SH-SY5Y (cell line): Measurements from ENCODE around the gene ZCCHC7.

ENCODE experiments used
- GATA2 ChIP-seq: IDR thresholded peaks from 2 replicates; pipeline ENCODE4 v1.6.1; 2011; ENCODE audit warnings: mild to moderate bottlenecking, low read depth, low read length
- GATA3 ChIP-seq: IDR thresholded peaks from 2 replicates; pipeline ENCODE4 v1.6.1; 2011; ENCODE audit warnings: low read depth, mild to moderate bottlenecking, low read length, moderate library complexity

- TF ChIP-seq GATA2 = no peak
- no peak for TF ChIP-seq GATA3
These were observed 134.8 kb downstream of the ZCCHC7 start for GRCh38 chr9:37255187-37255586.
